WERI-Rb-1 (cell line): ENCODE results near the gene SOX1.

ENCODE experiments used
- DNase-seq: peaks from one replicate; pipeline ENCODE4 v3.0.0-alpha.2; 2020
- H3K27ac ChIP-seq: fragments of 250-450 bp; sonication (Bioruptor Pico); 2 replicates; pipeline ENCODE4 v1.5.1; 2020; ENCODE audit warnings: mild to moderate bottlenecking, moderate library complexity
- H3K27me3 ChIP-seq: fragments of 250-450 bp; sonication (Bioruptor Pico); 2 replicates; pipeline ENCODE4 v1.5.1; 2021; ENCODE audit warnings: mild to moderate bottlenecking, low read depth, moderate library complexity; ENCODE audit not compliant: insufficient read depth, severe bottlenecking
- H3K36me3 ChIP-seq: fragments of 250-450 bp; sonication (Bioruptor Pico); 2 replicates; pipeline ENCODE4 v1.5.1; 2020; ENCODE audit warnings: mild to moderate bottlenecking, moderate library complexity
- H3K4me3 ChIP-seq: 2 replicates; pipeline ENCODE4 v1.5.1; 2011; ENCODE audit warnings: low read depth, mild to moderate bottlenecking, control low read depth, low read length
- H3K9me3 ChIP-seq: fragments of 250-450 bp; sonication (Bioruptor Pico); 2 replicates; pipeline ENCODE4 v1.5.1; 2021; ENCODE audit warnings: mild to moderate bottlenecking, moderate library complexity; ENCODE audit not compliant: severe bottlenecking
- TF ChIP-seq, protein P1 (sequence below): IDR thresholded peaks from 2 replicates; pipeline ENCODE4 v1.5.1; 2011; ENCODE audit warnings: low read depth, mild to moderate bottlenecking, control low read depth, inconsistent platforms, low read length

SOX1 gene

DNA sequence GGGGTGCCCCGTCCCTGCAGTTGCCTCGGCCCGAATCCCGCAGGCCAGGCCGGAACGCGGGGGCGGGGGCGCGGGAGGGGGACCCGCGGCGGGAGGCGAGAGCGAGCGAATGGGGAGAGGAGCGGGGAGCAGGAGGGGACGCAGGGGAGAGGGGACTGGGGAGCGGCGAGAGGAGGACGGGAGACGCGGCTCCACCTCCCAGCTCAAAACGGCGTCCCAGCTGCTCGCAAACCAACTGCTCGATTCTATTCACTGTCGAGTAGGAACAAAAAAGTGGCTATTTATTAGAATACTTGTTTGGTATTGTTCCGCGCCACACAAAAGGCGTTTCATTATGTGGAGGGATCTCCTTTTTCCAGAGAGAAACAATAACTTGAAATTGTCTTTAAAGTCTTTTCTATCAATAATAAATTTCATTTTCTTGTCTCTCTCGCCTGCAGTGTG, 10.6 kb upstream of the SOX1 start:
- Histone ChIP-seq H3K36me3 (no peaks in the 10 kb centered on the region), H3K27me3 (peaks cover 100% of the 10 kb centered on the region), H3K4me3 (no peak overlapping the region), H3K9me3 (peaks cover 57% of the 10 kb centered on the region), H3K27ac (no peak overlapping the region)
- TF ChIP-seq, protein P1, sequence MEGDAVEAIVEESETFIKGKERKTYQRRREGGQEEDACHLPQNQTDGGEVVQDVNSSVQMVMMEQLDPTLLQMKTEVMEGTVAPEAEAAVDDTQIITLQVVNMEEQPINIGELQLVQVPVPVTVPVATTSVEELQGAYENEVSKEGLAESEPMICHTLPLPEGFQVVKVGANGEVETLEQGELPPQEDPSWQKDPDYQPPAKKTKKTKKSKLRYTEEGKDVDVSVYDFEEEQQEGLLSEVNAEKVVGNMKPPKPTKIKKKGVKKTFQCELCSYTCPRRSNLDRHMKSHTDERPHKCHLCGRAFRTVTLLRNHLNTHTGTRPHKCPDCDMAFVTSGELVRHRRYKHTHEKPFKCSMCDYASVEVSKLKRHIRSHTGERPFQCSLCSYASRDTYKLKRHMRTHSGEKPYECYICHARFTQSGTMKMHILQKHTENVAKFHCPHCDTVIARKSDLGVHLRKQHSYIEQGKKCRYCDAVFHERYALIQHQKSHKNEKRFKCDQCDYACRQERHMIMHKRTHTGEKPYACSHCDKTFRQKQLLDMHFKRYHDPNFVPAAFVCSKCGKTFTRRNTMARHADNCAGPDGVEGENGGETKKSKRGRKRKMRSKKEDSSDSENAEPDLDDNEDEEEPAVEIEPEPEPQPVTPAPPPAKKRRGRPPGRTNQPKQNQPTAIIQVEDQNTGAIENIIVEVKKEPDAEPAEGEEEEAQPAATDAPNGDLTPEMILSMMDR: no peak
- no peak for DNase-seq

GRCh38 chr13:112056739-112057438, 10.1 kb upstream of the SOX1 start:
- no peak overlapping the region for H3K4me3 ChIP-seq
- H3K27me3 ChIP-seq: peaks cover 100% of the 10 kb centered on the region
- H3K9me3 ChIP-seq: peaks cover 62% of the 10 kb centered on the region
- H3K27ac ChIP-seq: no peak overlapping the region
- no peaks in the 10 kb centered on the region for H3K36me3 ChIP-seq
- TF ChIP-seq, protein P1: no peak
- no peak for DNase-seq

DNA sequence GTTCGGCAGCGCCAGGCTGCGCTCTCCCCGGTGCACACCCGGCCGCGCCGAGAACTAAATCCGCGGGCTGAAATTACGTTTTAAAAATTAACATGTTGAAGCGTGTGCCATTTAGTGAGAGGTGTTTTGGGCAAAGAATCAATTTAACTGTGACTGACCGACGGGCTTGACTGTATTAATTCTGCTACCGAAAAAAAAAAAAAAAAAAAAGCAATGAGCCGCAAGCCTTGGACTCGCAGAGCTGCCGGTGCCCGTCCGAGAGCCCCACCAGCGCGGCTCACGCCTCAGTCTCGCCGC, 9.6 kb upstream of the SOX1 start:
- H3K27ac ChIP-seq: no peak overlapping the region
- peaks cover 63% of the 10 kb centered on the region for H3K9me3 ChIP-seq
- DNase-seq: no peak
- H3K4me3 ChIP-seq: no peak overlapping the region
- H3K36me3 ChIP-seq: no peaks in the 10 kb centered on the region
- TF ChIP-seq, protein P1: no peak
- H3K27me3 ChIP-seq: peaks cover 100% of the 10 kb centered on the region

GRCh38 chr13:112057736-112058518, 9.0 kb upstream of the SOX1 start:
- no peak for DNase-seq
- peaks cover 66% of the 10 kb centered on the region for H3K9me3 ChIP-seq
- TF ChIP-seq, protein P1: no peak
- peaks cover 99% of the 10 kb centered on the region for H3K27me3 ChIP-seq
- H3K36me3 ChIP-seq: no peaks in the 10 kb centered on the region
- H3K27ac ChIP-seq: no peak overlapping the region
- no peak overlapping the region for H3K4me3 ChIP-seq

DNA sequence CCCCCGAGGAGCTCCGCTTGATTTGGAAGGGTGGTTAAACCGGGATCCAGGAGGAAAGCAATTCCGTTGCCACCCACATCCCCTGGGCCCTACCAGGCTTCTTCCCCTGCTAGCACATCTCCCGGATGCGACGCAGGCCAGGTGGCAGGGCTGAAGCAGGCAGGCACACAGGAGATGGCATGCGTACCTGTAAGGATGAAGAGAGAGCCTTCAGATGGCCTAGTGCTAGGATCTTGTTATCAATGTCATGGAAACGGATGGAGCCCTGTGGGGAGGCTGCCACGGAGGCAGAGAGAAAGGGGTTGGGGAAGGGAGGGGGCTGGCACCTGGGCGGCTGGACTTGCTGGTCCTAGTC, 8.5 kb upstream of the SOX1 start:
- DNase-seq: no peak
- no peaks in the 10 kb centered on the region for H3K36me3 ChIP-seq
- no peak overlapping the region for H3K27ac ChIP-seq
- H3K9me3 ChIP-seq: peaks cover 66% of the 10 kb centered on the region
- TF ChIP-seq, protein P1: no peak
- H3K4me3 ChIP-seq: no peak overlapping the region
- H3K27me3 ChIP-seq: peaks cover 98% of the 10 kb centered on the region

DNA sequence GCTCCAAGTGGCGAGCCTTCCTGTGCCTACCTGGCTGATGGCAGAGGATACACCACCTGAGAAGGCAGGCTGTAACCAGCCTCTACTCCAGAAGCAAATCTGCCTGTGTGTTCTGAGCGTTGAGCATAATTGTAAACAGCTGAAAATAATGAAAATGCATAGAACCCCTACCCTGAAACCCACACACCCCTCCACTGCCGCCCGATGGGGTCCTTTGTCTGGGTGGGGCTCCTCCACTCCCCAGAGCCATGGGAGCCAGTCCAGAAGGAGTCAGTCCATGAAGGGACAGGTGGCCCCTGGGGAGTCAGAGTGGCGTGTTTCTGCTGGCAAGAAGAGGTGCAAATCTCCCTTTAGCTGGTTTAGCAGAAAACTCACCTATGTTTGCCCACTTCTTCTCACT, 8.0 kb upstream of the SOX1 start:
- TF ChIP-seq, protein P1: no peak

More for the DNA sequence above, 8.0 kb upstream of the SOX1 start:
- DNase-seq: no peak
- Histone ChIP-seq H3K27ac (no peak overlapping the region), H3K27me3 (peaks cover 98% of the 10 kb centered on the region), H3K36me3 (no peaks in the 10 kb centered on the region), H3K9me3 (peaks cover 62% of the 10 kb centered on the region), H3K4me3 (no peak overlapping the region)
